8988T (cell line): ENCODE data around the gene COL11A1.
"Not testable (repeated sequence)": the region's sequence is repeated elsewhere in the genome, so short reads cannot be mapped to it uniquely, and the experiment has no call there.

Experiments used
- DNase-seq: peaks from one replicate; pipeline ENCODE4 v3.0.0; 2011

Gene COL11A1

DNA sequence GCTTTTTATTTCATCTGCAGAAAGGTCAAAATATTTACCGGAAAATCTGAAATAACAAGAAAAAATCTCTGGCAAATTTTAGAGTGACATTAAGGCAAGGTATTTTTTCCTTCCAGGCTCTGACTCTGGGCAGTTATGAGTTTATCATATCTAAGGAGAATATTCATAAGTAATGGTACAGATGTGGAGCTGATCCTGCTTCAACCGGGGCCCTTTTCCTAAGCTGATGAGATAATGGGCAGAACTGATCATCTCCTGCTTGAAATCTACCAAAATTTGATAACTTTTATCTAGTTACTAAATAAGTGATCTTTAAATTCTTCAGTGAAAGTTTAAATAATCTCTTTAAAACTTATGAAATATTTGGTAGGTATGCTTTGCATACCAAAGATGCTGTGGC, 211.6 kb downstream of the COL11A1 start:
- DNase-seq, result no peak

DNA sequence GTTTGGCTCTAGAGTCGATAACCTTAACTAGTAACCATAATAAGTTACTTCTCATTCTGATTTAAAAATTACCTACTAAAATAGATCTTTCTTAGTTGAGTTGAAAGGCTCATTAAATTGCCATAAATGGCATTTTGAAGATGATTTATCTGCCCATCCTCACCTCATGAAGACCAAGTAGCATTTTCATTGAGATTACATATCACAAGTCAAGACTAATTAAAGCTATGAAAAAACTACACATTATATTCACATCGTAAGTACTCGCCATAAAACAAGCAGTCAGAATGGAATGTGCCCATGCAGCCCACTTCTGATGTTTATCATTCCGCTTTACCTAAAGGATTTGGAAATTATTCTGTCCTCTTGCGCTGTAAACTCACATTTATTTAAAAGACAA, 212.0 kb downstream of the COL11A1 start:
- DNase-seq, result no peak

DNA sequence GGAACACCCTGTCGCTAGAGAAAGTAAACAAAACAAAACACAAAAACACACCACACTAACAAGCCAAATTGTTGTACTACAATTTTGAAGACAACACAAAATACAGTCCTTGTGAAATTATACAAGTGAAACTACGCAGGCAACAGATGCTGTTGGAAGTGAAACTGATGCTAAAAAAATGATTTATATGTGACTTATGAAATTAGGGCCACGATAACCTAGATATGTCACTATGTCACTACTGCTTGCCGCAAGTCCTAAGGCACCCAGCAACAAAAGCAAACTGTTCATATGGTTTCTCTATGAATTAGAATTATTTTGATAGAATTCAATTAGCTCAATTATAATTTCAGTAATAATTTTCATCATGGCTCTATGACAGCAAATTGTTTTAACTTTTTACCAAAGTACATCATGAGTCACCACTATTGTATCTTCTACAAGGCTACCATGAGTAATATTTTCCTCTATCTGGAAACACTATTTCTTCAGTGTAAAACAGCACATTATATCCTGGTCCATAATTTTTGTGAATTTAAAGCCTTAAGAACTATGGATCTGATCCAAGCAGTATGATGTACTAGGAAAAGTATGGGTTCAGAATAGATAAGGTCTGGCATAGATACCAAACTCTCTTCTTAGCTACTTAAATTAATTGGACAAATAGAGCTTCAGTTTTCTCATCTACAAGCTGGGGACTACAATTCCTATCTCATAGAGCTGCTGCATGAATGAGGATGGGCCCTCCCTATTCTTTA, 216.3 kb downstream of the COL11A1 start:
- no peak for DNase-seq

DNA sequence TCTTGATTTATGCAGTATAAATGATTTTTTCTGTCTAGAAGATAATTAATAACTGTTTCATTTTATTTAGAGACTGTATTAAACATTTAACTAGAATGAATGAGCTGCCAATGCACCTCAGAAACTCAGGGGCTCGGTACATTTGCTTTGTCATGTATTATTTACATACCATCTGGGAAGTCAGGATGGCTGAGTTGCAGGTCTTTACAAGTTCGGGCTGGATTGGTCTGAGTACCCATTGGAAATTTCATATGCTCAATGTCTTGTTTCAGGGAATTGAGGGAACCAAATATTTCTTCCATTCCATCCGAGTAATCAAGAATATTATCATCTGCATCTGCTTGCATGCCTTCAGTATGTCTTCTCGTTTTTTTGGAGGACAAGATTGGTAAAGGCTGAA, 221.7 kb downstream of the COL11A1 start:
- no peak for DNase-seq

DNA sequence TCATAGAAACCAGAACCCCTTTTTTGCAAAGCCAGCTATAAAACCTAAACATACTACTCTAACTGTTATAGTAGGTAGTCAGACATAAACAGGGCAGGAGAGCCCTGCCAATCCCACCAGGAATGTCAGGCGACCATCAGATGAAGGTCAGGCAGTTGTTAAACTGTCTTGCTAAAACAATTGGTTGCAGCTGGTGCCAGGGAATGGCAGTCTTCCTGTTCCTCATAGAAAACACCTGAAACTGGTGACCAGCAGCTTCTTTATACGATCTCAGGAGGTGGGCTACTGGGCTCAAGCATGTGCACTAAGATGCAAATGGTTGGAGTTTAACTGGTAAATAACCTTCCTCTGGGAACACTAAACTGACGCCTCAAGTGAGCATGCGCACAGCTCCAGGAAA, 224.1 kb downstream of the COL11A1 start:
- no peak for DNase-seq

DNA sequence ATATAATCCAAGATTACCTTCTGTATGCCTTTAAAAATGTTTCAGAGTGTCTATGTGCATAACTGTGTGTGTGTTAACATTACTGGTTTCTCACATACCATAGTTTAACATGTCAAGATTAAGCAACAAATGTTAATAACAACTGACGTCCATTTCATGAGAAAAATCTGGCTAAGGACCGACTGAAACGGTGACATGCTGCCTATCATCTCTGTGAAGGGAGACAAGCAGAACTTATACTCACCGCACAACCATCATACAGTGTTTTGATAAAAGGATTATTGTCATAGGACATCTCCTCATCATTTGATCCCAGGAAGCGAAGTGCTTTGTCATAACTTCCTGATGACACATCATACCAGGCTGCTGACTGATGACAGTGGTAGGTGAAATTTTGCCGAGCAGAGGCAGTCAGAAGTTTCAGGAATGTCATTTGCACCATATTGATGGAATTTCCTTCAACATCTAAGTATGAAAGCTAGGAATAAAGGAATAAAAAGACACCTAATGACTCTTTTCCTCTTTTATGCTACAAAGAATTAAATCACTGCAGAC, 228.8 kb downstream of the COL11A1 start:
- no peak for DNase-seq

DNA sequence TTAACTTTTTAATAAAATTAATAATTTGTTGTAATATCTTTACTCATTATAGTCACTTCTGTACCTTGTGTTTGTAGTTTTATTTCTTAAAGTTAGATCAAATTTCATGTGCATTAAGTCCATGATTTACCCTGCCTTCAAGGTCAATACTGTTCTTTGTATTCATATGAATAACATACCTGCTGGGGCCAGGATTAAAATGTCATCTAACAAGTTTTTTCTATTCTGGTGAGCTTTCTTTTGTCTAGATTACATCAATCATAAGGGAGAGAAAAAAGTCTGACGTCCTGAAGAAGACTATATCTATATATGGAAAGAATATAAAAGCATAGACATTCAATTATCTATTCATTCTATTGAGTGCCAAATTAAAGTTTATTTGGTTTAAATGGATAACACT, 232.6 kb downstream of the COL11A1 start:
- no peak for DNase-seq

DNA sequence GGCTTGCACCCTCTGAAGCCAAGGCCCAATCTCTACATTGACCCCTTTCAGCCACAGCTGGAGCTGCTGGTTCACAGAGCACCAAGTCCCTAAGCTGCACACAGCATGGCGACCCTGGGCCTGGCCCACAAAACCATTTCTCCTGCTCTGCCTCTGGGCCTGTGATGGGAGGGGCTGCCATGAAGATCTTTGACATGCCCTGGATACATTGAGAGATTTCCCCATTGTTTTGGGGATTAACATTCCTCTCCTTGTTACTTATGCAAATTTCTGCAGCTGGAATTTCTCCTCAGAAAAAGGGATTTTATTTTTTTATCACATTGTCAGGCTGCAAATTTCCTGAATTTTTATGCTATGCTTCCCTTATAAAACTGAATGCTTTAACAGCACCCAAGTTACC, 235.8 kb downstream of the COL11A1 start:
- DNase-seq, result no peak

DNA sequence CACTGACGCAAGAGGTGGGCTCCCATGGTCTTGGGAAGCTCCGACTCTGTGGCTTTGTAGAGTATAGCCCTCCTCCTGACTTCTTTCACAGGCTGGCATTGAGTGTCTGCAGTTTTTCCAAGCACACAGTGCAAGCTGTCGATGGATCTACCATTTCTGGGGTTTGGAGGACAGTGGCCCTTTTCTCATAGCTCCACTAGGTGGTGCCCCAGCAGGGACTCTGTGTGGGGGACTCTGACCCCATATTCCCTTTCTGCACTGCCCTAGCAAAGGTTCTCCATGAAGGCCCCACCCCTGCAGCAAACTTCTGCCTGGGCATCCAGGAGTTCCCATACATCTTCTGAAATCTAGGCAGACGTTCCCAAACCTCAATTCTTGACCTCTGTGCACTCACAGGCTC, 236.2 kb downstream of the COL11A1 start:
- DNase-seq, result no peak

DNA sequence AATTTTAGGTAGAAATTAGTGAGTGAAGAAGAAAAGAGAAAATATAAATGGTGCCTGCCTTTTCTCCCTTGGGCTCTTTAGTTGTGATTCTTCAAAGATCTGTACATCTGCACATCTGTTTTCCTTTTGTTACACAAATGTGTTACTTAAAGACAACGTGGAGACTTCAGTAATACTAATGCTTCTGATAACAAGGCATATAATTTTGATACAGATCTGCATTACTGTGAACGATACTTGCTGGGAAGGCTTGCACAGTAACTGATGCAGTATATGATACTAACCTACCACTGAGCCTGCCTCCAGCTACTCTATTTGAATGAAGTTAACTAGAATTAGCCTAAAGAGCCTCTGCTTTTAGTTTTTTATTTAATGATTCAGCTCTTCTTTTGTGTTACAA, 244.6 kb downstream of the COL11A1 start:
- DNase-seq, result no peak

DNA sequence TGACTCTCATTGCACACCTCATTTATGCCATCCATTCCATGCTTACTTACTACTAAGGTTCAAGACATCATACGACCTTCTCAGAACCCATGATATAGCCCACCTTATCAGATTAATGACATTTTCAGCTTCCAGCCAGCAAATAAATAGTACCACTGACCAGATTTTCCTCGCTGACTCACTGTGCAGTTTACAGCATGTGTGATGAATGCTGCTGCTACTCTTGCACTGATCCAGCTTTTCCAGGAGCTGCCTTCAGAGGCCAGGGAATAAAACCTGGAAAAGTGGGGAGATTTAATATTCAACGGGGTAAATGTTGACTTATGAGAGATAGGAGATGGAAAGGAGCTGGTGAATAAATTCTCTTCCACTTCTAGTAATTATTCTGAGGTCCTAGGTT, 247.1 kb downstream of the COL11A1 start:
- no peak for DNase-seq

DNA sequence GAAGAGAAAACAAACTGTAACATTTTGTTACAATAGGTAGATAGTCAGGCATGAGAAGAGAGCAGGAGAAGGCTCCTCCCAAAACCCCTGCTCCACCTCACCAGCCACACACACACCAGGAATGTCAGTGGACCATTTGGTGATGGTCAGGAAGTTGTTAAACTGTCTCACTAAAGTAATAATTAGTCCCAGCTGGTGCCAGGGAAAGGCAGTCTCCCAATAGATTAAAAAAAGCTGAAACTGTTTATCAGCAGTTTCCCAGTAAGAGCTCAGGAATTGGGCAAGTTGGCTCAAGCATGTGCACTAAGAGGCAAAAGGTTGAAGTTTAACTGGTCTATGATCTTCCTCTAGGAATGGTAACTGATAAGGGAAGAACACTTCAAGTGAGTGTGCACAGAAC, 249.6 kb downstream of the COL11A1 start:
- DNase-seq, result no peak

DNA sequence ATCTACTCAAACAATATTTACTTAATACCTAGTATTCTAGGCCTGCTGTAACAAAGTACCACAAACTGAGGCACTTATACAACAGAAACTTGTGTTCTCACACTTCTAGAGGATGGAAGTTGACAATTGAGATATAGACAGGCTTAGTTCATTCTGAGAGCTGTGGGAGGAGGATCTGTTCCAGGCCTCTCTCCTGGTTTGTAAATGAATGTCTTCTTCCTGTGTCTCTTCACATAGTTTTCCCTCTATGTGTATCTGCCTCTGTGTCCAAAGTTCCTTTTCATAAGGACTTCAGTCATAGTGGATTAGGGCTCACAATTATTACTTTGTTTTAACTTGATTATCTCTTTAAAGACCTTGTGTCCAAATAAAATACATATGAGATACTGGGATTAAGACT, 251.1 kb downstream of the COL11A1 start:
- DNase-seq, result no peak

DNA sequence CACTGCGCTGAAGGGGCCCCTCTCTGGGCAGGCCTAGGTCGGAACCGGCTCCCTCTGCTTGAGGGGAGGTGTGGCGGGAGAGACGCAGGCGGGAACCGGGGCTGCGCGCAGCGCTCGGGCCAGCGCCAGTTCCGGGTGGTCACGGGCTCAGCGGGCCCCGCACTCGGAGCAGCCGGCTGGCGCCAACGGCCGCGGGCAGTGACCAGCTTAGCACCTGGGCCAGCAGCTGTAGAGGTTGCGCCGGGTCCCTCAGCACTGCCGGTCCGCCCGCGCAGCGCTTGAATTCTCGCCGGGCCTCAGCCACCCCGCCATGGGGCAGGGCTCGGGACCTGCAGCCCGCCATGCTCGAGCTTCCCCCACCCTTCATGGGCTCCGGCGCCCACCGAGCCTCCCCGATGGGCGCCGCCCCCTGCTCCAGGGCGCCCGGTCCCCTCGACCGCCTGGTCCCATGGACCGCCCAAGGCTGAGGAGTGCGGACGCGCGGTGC, 254.6 kb downstream of the COL11A1 start:
- DNase-seq, result no peak

DNA sequence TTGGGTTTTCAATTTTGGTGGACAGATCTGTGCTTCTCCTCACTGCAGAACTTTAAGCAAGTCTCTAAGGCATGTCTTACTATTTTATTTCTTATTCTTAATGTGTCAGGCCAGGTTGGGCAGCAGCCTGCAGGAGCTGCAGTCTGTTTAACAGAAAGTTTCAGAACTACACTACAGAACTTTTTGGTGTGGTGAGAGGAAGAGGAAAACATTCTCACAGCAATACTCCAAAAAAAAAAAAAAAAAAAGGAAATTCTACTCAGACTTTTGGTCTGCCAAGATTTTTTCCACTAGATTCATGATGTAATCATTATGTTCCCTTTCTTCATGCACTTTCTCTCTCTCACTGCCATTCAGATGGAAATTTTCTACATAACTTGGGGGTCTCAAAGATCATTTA, 255.2 kb downstream of the COL11A1 start:
- DNase-seq, result no peak

DNA sequence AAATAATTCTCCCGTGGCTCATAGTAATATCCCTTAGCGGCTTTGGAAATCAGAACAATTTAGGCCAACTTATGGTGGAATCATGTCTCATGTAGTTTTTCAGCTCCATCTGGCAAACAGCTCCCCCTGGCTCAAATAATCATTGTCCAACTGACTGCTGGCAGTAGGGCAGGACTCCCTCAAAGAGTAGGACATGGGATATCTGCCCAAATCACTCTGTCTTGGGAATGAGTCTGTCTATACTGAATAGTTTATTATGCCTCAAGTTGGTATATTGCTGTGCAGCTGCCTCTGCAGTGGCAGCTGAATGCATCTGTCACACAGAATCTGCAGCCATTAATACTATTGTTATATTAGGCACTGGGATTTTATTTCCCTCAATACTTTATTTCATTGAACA, 255.7 kb downstream of the COL11A1 start:
- DNase-seq, result no peak

DNA sequence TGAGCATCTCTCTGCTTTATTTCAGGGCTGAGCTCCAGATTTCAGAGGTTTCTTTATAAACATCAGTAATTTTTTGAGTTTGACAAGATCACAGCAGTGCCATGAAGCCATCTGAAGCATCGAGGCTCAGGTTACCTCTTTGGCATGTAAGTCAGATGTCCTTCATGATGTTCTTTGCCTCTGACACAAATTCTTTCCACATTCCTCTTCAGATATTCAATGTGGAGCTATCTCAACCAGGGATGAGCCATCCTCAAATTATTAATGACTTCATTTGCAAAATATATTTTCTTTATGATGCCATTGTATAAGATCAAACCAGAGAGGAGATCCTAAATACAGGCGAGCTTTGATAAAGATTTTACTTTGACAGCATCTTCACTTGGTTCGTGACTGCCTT, 256.7 kb downstream of the COL11A1 start:
- no peak for DNase-seq

DNA sequence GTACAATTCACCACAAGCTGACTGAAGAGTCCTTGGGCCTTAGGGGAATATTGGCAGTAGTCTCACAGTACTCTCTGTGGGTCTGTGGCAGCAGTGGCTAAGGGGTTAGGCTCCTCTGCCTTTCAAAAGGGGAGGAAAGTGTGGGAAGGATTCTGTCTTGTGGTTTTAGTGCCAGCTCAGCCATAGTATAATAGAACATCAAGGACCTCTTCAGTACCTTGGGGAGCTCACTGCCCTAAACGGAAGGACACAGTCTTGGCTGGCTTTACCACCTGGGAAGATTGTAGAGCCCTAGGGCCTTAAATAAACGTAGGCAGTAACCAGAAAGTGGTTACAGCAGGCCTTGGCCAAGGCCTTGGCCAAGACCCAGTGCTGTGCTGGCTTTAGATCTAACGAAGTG, 265.7 kb downstream of the COL11A1 start:
- DNase-seq, result no peak

DNA sequence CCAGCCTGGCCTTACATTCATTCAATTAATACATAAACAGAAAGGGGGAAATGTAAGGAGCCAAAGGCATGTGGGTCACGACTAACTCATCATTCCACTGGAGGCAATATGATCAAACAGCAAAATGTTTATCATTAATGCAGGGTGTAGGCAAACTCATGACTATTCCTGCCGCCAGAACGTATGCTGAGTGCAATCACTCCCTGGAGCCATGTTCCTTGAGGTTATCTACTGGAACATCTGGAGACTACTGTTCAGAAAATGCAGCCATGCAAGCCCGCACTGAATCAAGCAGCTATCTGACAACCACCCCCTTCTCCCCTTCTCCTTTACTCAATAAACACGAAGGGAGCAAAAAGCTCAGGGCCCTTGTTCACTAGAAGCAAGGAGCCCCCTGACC, 267.6 kb downstream of the COL11A1 start:
- no peak for DNase-seq

DNA sequence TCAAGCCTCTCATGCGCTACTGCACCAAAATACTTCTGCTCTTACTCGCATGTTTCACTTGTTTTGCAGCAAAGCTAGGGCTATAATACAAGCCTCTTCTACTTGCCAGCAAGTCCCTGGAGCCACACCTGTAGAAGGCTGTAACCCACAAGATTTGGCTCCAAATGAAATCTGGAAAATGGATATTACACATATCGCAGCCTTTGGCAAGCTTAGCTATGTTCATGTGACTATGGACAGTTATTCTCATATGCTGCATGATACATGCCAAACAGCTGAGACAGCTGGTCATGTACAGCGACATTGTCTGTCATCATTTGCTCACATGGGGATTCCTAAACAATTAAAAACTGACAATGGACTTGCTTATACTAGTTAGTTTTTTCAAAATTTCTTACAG, 270.3 kb downstream of the COL11A1 start:
- DNase-seq, result no peak

DNA sequence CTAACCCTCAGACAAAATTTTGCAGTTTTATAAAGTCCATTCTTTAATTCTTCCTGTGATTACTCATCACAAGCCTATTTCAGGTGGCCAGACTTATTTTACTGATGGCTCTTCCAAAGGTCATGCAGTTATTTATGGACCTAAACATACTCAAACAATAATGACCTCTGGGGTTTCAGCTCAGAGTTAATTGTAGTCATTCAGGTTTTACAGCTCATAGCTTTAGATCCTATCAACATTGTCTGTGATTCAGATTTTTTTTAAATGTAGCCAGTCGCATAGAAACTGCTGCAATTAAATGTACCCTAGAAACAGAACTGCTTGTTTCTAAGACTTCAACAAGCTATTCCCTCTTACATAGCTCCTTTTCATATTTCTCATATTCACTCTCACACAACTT, 270.8 kb downstream of the COL11A1 start:
- DNase-seq, result no peak

DNA sequence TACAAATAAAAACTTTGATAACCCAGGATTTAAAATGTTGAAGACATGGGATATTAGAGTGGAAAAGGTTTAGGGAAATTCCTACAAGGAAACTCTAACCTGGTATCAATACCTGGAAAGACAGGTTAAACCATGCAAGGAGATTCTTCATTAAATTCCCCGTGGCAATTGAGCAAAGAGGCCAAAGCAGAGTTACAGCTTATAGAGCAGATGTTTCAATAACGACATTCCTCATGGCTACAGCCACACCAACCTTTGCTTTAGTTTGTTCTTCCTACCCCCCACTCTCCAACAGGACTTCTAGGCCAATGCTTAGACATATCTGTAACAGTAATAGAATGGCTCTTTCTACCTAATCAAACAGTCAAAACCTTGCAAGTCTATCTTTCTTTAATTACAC, 271.3 kb downstream of the COL11A1 start:
- no peak for DNase-seq

DNA sequence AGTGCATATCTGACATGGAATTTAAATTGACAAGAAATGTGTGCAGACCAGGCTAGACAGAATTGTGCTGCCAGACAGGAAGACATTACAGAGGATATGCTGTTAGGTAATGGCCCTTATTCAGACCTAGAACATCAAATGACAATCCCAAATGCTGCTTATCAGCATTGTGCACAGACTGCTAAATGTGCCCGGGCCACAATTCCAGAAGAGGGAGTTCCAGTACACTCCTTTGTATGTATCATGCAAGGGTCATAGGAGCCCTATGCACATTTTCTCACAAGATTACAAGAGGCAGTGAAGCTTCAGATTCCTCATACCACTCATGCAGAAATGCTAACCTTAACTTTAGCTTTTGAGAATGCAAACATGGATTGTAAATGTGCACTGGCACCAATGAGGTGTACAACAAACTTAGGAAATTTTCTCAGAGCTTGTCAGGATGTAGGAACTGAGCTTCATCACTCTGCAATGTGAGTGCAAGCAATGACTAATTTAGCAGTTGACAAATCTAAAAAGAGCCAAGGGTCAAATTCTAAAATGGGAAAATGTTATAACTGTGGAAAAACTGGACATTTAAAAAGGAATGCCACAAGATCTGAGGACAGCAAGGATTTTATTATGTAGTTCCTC, 273.5 kb downstream of the COL11A1 start:
- no peak for DNase-seq

DNA sequence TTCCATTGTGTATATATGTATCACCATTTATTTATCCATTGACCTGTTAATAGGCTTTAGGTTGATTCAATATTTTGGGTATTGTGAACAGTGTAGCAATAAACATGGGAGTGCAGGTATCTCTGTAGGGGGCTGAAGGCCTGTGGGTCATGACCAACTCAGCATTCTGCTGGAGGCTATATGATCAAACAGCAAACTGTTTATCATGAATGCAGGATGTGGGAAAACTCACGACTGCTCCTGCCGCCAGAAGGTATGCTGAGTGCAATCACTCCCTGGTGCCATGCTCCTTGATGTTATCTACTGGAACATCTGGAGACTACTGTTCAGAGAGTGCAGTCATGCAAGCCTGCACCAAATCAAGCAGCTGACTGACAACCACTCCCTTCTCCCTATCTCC, 275.2 kb downstream of the COL11A1 start:
- no peak for DNase-seq

DNA sequence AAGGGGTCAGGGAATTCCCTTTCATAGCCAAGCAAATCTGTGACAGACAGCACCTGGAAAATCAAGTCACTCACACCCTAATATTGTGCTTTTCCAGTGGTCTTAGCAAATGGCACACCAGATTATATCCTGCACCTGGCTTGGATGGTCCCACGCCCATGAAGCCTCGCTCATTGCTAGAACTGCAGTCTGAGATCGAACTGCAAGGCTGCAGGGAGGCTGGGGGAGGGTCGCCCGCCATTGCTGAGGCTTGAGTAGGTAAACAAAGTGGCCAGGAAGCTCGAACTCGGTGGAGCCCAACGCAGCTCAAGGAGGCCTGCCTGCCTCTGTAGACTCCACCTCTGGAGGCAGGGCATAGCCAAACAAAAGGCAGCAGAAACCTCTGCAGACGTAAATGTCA, 281.6 kb downstream of the COL11A1 start:
- not testable (repeated sequence) for DNase-seq
